ENCODE data around the gene USP30.
"Not testable (repeated sequence)": the region's sequence is repeated elsewhere in the genome, so short reads cannot be mapped to it uniquely, and the experiment has no call there.

The USP30 gene
- total RNA-seq = 13.1 reads per million, percentile 37 among the genes with 10 or more reads in this experiment

GRCh38 chr12:109052414-109053323 is at the start of gene USP30:
TSS of gene USP30 (plus strand) at chr12:109052576. CDS start at chr12:109052679, 103 bp downstream.
- DNase-seq = peak; percentile 78

GRCh38 chr12:109004017-109004416 is 48.4 kb upstream of the USP30 start:
- no peak for DNase-seq

- no peak for DNase-seq
These were observed 42.6 kb upstream of the USP30 start for GRCh38 chr12:109009766-109010165.

GRCh38 chr12:109010259-109010658 is 42.1 kb upstream of the USP30 start:
- DNase-seq = no peak

- no peak for DNase-seq
These were observed 37.2 kb upstream of the USP30 start for GRCh38 chr12:109014984-109015765.

GRCh38 chr12:109016016-109016415 is 36.4 kb upstream of the USP30 start:
- no peak for DNase-seq

GRCh38 chr12:109016978-109017377 is 35.4 kb upstream of the USP30 start:
- DNase-seq = no peak

DNA sequence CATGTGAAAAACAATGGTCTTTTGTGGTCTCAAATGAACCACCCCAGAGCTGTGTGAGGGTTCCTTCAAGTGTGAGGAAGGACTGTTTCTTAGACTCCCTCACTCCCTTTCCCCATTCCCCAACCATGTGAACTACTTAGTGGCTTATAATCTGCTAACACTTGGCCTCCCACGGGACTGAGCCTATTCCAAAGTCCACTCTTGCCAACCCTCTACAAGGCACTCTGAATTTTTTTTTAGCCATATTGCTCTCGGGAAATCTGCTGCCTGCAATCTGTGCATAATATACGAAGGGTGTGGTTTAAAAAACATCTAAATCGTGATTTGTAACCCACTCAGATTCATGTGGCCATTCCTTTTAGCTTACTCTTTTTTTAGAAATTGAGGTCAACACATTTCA is 34.1 kb upstream of the USP30 start:
- DNase-seq = no peak

DNA sequence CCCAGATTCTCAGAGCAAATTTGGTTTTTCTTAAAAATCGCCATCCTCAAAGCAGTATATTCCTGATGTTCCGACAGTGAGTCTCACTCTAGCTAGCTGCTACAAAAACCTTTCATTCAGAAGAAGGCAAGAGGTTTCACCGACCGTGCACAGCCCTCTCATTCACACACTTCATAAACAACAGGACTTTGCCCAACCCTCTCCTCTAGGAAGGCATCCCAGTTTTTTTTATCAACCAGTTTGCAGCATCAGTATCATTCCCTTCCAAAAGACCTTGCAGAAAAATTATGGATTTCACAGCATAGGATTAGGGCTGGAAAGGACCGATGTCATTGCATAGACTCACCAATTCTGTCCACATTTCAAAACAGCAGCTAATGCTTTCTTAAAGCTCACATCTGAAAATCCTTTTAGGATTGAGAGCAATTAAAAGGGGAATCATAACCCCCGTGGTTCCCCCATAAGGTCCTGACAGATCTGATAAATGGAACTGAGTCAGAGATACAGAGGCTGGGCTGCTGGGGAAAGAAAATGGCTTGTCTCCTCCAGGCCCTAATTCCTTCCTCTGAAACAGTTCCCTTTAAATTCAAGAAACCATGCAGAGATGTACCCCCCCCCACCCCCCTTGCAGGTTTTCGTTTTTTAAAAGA is 32.1 kb upstream of the USP30 start:
- no peak for DNase-seq

DNA sequence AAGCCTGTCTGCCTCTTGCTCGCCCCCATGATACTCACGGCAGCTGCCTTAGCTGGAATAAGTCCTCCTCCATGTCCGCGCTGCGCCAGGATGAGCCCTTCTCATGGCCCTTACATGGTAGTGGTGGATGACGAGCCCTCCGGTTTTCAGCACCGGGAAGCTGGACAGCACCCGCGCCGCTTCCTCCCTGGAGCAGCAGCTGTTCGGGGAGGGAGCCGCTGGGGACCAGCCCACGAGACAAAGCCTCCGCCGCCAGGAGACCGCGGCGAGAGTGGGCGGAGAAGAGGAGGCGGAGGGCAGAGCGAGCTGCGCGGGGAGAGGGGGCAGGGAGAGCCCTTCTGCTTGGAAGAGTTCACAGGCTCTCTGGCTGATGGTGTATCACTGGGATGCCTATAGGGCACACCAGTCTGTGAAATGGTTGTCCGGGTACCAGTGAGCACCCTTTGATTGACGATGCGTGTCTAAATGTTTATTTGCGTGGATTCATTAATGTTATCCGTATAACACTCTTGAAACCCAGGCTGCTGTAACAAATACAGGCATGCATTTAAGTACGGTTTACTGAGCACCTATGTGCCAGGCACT is 31.5 kb upstream of the USP30 start, which contains the start of gene SVOP:
Gene SVOP, minus strand, starts transcription at position 273 of the 585 bp plus-strand sequence. Its CDS starts 200 bp downstream, at position 73.
- DNase-seq = no peak

- no peak for DNase-seq
These were observed 24.6 kb upstream of the USP30 start for GRCh38 chr12:109027767-109028166.

DNA sequence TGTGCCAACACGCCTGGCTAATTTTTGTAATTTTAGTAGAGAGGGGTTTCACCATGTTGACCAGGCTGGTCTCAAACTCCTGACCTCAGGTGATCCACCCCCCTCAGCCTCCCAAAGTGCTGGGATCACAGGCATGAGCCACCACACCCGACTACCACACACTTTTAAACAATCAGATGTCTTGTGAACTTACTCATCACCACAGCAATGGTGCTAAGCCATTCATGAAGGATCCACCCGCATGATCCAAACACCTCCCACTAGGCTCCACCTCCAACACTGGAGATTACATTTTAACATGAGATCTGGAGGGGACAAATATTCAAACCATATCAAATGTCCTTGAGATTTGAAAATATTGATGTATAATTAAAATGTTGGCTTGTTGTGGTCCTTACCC is 23.8 kb upstream of the USP30 start:
- not testable (repeated sequence) for DNase-seq

DNA sequence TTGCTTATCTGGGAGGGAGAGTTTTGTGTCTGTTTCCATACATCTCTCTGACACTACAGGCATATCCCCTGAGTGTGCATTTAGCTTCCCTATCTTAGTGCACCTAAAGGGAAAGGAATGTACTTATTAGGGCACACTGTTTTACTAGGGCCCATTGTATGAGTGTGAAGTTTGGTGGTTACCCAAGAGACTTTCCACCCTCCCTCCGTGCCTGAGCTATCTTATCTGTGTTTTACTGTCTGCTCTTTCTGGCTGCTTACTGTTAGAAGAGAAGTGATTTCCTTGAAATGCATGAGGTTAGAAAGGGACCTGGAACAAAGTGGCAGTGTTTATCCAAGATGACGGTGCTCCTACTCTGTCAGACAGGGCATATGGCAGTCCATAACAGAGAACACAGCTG is 23.0 kb upstream of the USP30 start:
- DNase-seq = no peak

DNA sequence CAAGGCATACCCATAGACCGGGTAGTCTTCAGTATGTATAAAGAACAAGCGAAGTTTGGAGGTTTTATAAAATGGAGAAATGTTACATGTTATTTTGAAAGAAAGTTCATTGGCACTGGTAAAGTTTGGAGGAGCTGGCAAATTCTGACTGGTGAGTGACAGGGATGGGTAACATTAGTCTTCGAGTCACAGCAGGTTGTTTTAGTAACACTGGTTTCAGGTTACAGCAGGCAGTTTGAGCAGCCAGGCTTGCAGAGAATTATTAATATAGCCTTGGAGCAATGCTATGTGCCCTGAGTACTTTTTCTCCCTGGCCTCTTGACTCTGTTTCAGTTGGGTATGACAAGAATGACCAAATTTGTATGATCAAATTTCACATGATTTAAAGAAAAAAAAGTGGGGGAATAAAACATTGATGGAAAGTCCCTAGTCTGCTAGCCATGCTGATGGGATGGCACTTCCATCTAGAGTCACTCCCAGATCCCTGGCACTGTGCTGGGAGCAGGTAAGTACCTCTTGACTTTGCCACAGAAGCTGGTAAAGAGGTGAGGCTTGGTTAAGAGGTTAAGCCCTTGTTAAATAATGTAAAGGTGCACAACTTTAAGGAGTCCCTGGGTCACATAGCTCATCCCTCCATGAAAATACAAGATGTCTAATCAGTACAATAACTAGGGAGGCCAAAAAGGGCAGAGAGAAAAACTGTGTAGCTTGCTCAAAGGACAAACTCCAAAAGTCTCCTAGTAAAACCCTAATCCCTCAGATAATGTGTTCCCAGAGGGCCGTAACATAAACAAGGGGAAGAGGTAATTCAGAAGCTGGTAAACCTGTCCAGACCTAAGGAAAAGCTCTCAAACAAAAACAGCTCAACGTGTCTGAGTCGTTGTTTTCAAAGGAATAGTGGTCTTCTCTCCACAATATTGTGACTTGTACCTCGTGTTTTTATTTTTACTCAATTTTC is 18.9 kb upstream of the USP30 start:
- no peak for DNase-seq

GRCh38 chr12:109036975-109037374 is 15.4 kb upstream of the USP30 start:
- DNase-seq = no peak

DNA sequence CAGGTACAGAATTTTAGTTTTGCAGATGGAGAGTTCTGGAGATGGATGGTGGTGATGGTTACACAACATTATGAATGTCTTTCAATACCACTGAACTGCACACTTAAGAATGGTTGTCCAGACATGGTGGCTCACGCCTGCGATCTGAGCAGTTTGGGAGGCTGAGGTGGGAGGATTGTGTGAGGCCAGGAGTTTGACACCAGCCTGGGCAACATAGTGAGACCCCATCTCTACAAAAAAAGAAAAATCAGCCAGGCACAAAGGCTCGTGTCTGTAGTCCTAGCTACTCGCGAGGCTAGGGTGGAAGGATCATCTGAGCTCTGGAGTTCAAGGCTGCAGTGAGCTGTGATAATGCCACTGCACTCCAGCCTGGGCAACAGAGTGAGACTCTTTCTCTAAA is 8.1 kb upstream of the USP30 start:
- no peak for DNase-seq

DNA sequence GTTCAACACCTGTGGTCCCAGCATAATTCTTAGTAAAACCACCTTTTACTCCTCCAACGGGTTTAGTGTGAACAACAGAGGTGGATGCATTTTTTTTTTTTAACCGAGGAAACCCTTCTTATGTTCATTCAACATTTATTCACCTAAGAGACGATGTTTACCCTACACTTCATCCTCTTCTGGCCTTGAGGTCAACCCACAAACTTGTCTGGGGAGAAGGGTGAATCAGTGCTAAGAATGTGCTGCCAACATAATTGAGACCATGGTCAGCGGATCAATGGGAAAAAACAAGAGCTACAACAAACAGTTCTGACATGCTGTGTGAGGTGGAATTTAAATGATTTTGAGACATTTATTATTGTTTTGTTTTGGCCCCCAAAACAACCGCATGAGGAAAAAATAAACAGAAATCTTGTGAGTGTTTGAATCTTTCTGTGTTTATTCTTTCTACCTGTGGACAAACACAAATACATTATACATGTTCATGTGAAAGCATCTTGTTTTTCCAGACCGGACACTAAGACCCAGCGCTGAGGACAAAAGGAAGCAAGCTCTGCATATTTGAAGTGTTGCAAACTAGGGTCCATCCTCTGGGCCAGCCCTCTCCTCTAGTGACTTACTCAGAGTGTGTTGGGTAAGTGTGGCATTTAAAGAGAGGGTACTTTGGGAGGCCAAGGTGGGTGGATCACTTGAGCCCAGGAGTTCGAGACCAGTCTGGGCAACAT is 5.1 kb upstream of the USP30 start:
- DNase-seq = no peak

DNA sequence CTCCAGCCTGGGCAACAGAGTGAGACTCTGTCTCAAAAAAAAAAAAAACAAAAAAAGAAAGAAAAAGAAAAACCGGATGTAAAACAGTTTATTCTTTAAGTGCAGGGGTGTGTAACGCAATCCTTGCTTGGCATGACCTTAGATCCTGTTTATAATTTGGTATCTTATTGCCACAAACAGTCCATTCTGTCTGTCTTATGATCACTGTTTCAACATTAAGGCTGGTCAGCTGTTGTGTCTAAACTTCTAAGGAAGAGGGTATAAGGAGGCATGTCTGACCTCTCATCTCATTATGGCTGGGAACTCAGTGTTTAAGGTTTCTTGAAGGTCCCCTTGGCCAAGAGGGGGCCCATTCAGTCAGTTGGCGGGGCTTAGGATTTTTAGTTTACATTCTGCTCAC is 3.7 kb upstream of the USP30 start:
- DNase-seq = not testable (repeated sequence)

GRCh38 chr12:109049794-109050193 is 2.6 kb upstream of the USP30 start:
- not testable (repeated sequence) for DNase-seq

DNA sequence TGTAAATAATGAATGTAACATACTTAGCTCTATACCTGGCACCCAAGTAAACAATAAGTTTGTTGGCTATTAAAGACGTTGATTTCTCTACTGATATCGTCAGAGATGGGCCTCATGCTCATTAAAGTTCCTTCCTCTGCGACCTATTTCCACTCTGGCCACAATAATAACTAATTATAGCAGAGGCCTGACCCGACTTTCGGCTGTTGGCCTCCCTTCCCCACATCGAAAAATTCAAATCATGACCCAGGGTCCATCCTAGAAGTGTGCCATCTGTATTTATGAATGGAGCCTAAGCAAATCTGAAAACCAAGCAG is 321 bp upstream of the USP30 start:
- no peak for DNase-seq

Measured in effector CD4-positive, alpha-beta T cell (primary cell).